Keratinocyte (primary cell): ENCODE data around the gene CEP120. TPM values are rescaled to one million over a fixed set of nuclear protein-coding genes. Genes with fewer than 3 reads are reported as not detected.
A peak's percentile ranks its signal among the peaks of the same experiment; 100 is the strongest.

Experiments
- DNase-seq: peaks from one replicate; pipeline ENCODE4 v3.0.0-alpha.2; 2011; ENCODE audit warnings: low read depth, missing footprints, low spot score
- FAIRE-seq: peaks from 2 replicates; lab custom pipeline; 2011; peaks lifted over from hg19 to GRCh38; lab: Jason Lieb, UNC
- H2AFZ ChIP-seq: 2 replicates; pipeline ENCODE4 v1.6.0; 2012; ENCODE audit warnings: low read length, control low read depth, inconsistent platforms; ENCODE audit not compliant: control insufficient read depth
- H3K27ac ChIP-seq: 2 replicates; pipeline ENCODE4 v1.5.1; 2011; ENCODE audit warnings: low read length; ENCODE audit not compliant: control insufficient read depth, insufficient read depth
- H3K27me3 ChIP-seq: 3 replicates; pipeline ENCODE4 v1.6.0; 2011; ENCODE audit warnings: low read length; ENCODE audit not compliant: control insufficient read depth, insufficient read depth; ENCODE audit errors: extremely low read depth
- H3K36me3 ChIP-seq, 2 experiments: 2 replicates in 1 of 2; 3 replicates in 1 of 2; pipeline ENCODE4 v1.5.1; 2011; ENCODE audit warnings: low read length in 2 of 2, mild to moderate bottlenecking in 1 of 2; ENCODE audit not compliant: control insufficient read depth in 2 of 2, insufficient read depth in 2 of 2; ENCODE audit errors: extremely low read depth in 1 of 2
- H3K4me1 ChIP-seq: 3 replicates; pipeline ENCODE4 v1.5.1; 2011; ENCODE audit warnings: low read length; ENCODE audit not compliant: control insufficient read depth, insufficient read depth; ENCODE audit errors: extremely low read depth
- H3K4me2 ChIP-seq: 3 replicates; pipeline ENCODE4 v1.6.0; 2011; ENCODE audit warnings: low read depth, low read length; ENCODE audit not compliant: control insufficient read depth, insufficient read depth; ENCODE audit errors: extremely low read depth
- H3K4me3 ChIP-seq, 3 experiments: fragments of 200-600 bp in 1 of 3; sonication (generic) in 1 of 3; 2 replicates in 2 of 3; 3 replicates in 1 of 3; pipeline ENCODE4 v1.5.1; 2011 to 2016; ENCODE audit warnings: low read length in 3 of 3, mild to moderate bottlenecking in 3 of 3, control low read depth in 2 of 3, inconsistent platforms in 1 of 3, low read depth in 1 of 3, mixed read lengths in 1 of 3, mixed run types in 1 of 3, moderate library complexity in 1 of 3; ENCODE audit not compliant: control insufficient read depth in 2 of 3, insufficient read depth in 2 of 3; ENCODE audit errors: extremely low read depth in 1 of 3
- H3K79me2 ChIP-seq: 2 replicates; pipeline ENCODE4 v1.6.0; 2012; ENCODE audit warnings: low read length; ENCODE audit not compliant: control insufficient read depth, insufficient read depth
- H3K9ac ChIP-seq: 3 replicates; pipeline ENCODE4 v1.6.0; 2011; ENCODE audit warnings: low read length; ENCODE audit not compliant: control insufficient read depth, insufficient read depth; ENCODE audit errors: extremely low read depth
- H3K9me1 ChIP-seq: 3 replicates; pipeline ENCODE4 v1.6.0; 2011; ENCODE audit warnings: low read length; ENCODE audit not compliant: control insufficient read depth, insufficient read depth; ENCODE audit errors: extremely low read depth
- H3K9me3 ChIP-seq: 2 replicates; pipeline ENCODE4 v1.5.1; 2012; ENCODE audit warnings: low read depth, low read length; ENCODE audit not compliant: control insufficient read depth
- H4K20me1 ChIP-seq: 3 replicates; pipeline ENCODE4 v1.6.0; 2011; ENCODE audit warnings: low read length; ENCODE audit not compliant: control insufficient read depth, insufficient read depth; ENCODE audit errors: extremely low read depth
- CTCF ChIP-seq, 3 experiments: IDR thresholded peaks in 1 of 3; conservative IDR thresholded peaks in 1 of 3; optimal IDR thresholded peaks in 1 of 3; 2 replicates in 2 of 3; 3 replicates in 1 of 3; pipeline versions ENCODE3 to v1.5.1; 2011; ENCODE audit warnings: low read length in 3 of 3, mild to moderate bottlenecking in 3 of 3, moderate library complexity in 2 of 3, control low read depth in 1 of 3, inconsistent platforms in 1 of 3; ENCODE audit not compliant: insufficient read depth in 2 of 3; ENCODE audit errors: extremely low read depth in 1 of 3
- EZH2 ChIP-seq: IDR thresholded peaks from one replicate; pipeline ENCODE4 v1.6.1; 2012; ENCODE audit warnings: inconsistent platforms, mild to moderate bottlenecking, low read length, moderate library complexity
- dilution Hi-C: fragments of 300-500 bp; cut with MboI; formaldehyde crosslinking; loops from one replicate; pipeline ENCODE4 v1.7.0; 2020; ENCODE audit warnings: low sequenced_read_pairs; ENCODE audit not compliant: extremely low pct_ligation_motif_present
- polyA minus RNA-seq, 3 experiments: library from RNA; depleted of rRNA, polyadenylated mRNA; stranded (reverse); fragments of >200 nt; gene quantifications; 1 replicate in 1 of 3; 2 replicates in 1 of 3; 3 replicates in 1 of 3; pipeline ENCODE4 v1.2.3, GENCODE V29; 2011
- polyA plus RNA-seq, 5 experiments: library from polyadenylated mRNA; depleted of rRNA in 3 of 5; stranded (reverse) in 3 of 5; stranded (forward) in 1 of 5; unstranded in 1 of 5; fragments of >200 nt; gene quantifications; 1 replicate in 1 of 5; 2 replicates in 3 of 5; 3 replicates in 1 of 5; pipeline versions ENCODE4 v1.2.1 to v1.2.3, GENCODE V29; 2011 to 2012; ENCODE audit warnings: missing spikeins in 2 of 5, low read depth in 1 of 5, low replicate concordance in 1 of 5

The CEP120 gene
- polyA plus RNA-seq (8.4 to 11.7 TPM (median 10.8 TPM) in 3 replicates), polyA minus RNA-seq (10.7 to 41.6 TPM (median 35.3 TPM) in 3 replicates)
- 8.2 TPM for polyA plus RNA-seq (2011; ENCODE audit: low read depth)
- polyA plus RNA-seq (2011; cell fraction: cytosol; rRNA removed), result 4.1 and 13.0 TPM in 2 replicates
- 14.0 and 15.1 TPM in 2 replicates for polyA plus RNA-seq (2011; cell fraction: nucleus; rRNA removed)
- polyA plus RNA-seq (2012; ENCODE audit: low replicate concordance), result 4.2 and 4.8 TPM in 2 replicates
- polyA minus RNA-seq (2011; cell fraction: cytosol; rRNA and poly(A)+ RNA removed), result 11.1 TPM
- 13.7 and 29.1 TPM in 2 replicates for polyA minus RNA-seq (2011; cell fraction: nucleus; rRNA and poly(A)+ RNA removed)

GRCh38 chr5:123423278-123424149, at the start of gene CEP120:
Gene CEP120, minus strand, starts transcription at chr5:123423403. Its CDS starts 405 bp downstream, at chr5:123422998.
- Histone ChIP-seq H3K79me2 (peaks cover 31% of the 10 kb centered on the region), H3K27ac (peak within 1 kb of the TSS; percentile 92), H2AFZ (peak within 1 kb of the TSS; percentile 96), H3K36me3 (no peaks in the 10 kb centered on the region), H4K20me1 (no peaks in the 10 kb centered on the region), H3K27me3 (no peaks in the 10 kb centered on the region), H3K9me1 (no peaks in the 10 kb centered on the region), H3K4me3 (peak within 1 kb of the TSS; percentile 70 to 97 (median 93)), H3K4me1 (peaks cover 8% of the 10 kb centered on the region), H3K9me3 (peaks cover 2% of the 10 kb centered on the region), H3K9ac (peak within 1 kb of the TSS; percentile 88), H3K4me2 (peak within 1 kb of the TSS; percentile 97)
- peak; percentile 90 for DNase-seq
- peak; percentile 96 for FAIRE-seq
- dilution Hi-C loops, result no loop called here
- TF ChIP-seq CTCF (optimal IDR thresholded peaks at IDR 0.05 in 1 of 3, IDR thresholded peaks at IDR 0.05 in 1 of 3, conservative IDR thresholded peaks at IDR 0.05 in 1 of 3; ENCODE audit: extremely low read depth in 1 of 3, insufficient read depth in 2 of 3, low read length in 3 of 3), result peak; percentile 87 to 91 (median 90)
- TF ChIP-seq EZH2, result no peak

GRCh38 chr5:123472150-123472924, 49.1 kb upstream of the CEP120 start:
- no peak for DNase-seq
- no peaks in the 10 kb centered on the region for H3K4me1 ChIP-seq
- no peak overlapping the region for H3K4me3 ChIP-seq
- no peak for FAIRE-seq
- H4K20me1 ChIP-seq, result no peaks in the 10 kb centered on the region
- H3K9me3 ChIP-seq, result no peaks in the 10 kb centered on the region
- no peak overlapping the region for H2AFZ ChIP-seq
- dilution Hi-C loops, result no loop called here
- H3K27me3 ChIP-seq, result no peaks in the 10 kb centered on the region
- no peaks in the 10 kb centered on the region for H3K79me2 ChIP-seq
- H3K27ac ChIP-seq, result no peak overlapping the region
- H3K9me1 ChIP-seq, result no peaks in the 10 kb centered on the region
- no peak overlapping the region for H3K9ac ChIP-seq
- H3K4me2 ChIP-seq, result no peak overlapping the region
- no peak for TF ChIP-seq CTCF (optimal IDR thresholded peaks at IDR 0.05 in 1 of 3, IDR thresholded peaks at IDR 0.05 in 1 of 3, conservative IDR thresholded peaks at IDR 0.05 in 1 of 3; ENCODE audit: extremely low read depth in 1 of 3, insufficient read depth in 2 of 3, low read length in 3 of 3)
- no peak for TF ChIP-seq EZH2
- no peaks in the 10 kb centered on the region for H3K36me3 ChIP-seq
